K562 (cell line): ENCODE measurements around the gene S100A8. TPM values are rescaled to one million over a fixed set of nuclear protein-coding genes. Genes with fewer than 3 reads are reported as not detected.

Source experiments
- ATAC-seq: fragments of 200-7000 bp; cut with Tn5 transposase; 3 replicates; pipeline ENCODE4 v1.9.1; 2020; ENCODE audit warnings: moderate library complexity
- BruUV-seq: library from RNA; stranded (reverse); fragments of 400-500 nt; replicated peaks from 2 replicates; lab custom pipeline; 2021; lab: Mats Ljungman, UMichigan
- CTCF ChIA-PET: fragments of 300-600 bp; formaldehyde crosslinking; extraction: SDS; loops from one replicate; lab custom pipeline; 2021; ENCODE audit warnings: low intra/inter-chr PET ratio; lab: Yijun Ruan, JAX
- POLR2A ChIA-PET: fragments of 300-600, 350-650 bp; sonication (Branson Sonifier 250); formaldehyde crosslinking; extraction: SDS; loops from one replicate; lab custom pipeline; 2021; ENCODE audit warnings: antibody characterized with exemption, inconsistent platforms; lab: Yijun Ruan, JAX
- DNase-seq, 4 experiments: peaks; one replicate each; pipeline versions ENCODE4 v3.0.0 to v3.0.0-alpha.2; 2011 to 2018; ENCODE audit warnings: low spot score in 3 of 4, mixed read lengths in 3 of 4; ENCODE audit errors: extremely low read depth in 1 of 4
- FAIRE-seq: peaks from 2 replicates; lab custom pipeline; 2011; peaks lifted over from hg19 to GRCh38; lab: Jason Lieb, UNC
- H2AFZ ChIP-seq: 2 replicates; pipeline ENCODE4 v1.6.0; 2011; ENCODE audit warnings: low read depth, low read length, control low read depth, inconsistent platforms
- H3K27ac ChIP-seq: fragments of 200-600 bp; 3 replicates; pipeline ENCODE4 v1.8.0; 2011; ENCODE audit warnings: low read depth, mild to moderate bottlenecking, control low read depth, inconsistent platforms, low read length, moderate library complexity, mixed read lengths; ENCODE audit errors: extremely low read depth
- H3K27me3 ChIP-seq, 2 experiments: fragments of 300-600 bp in 1 of 2; 2 replicates in 1 of 2; 3 replicates in 1 of 2; pipeline versions ENCODE4 v1.6.0 to v1.8.0; 2011; ENCODE audit warnings: inconsistent platforms in 2 of 2, low read length in 2 of 2, mild to moderate bottlenecking in 1 of 2, mixed read lengths in 1 of 2, moderate library complexity in 1 of 2; ENCODE audit not compliant: control insufficient read depth in 2 of 2, insufficient read depth in 2 of 2
- H3K36me3 ChIP-seq: fragments of 300-600 bp; 3 replicates; pipeline ENCODE4 v1.8.0; 2011; ENCODE audit warnings: mild to moderate bottlenecking, low read length, inconsistent platforms; ENCODE audit not compliant: control insufficient read depth, insufficient read depth
- H3K4me1 ChIP-seq, 2 experiments: fragments of 200-600 bp in 1 of 2; replicated peaks in 1 of 2; 2 replicates in 1 of 2; 3 replicates in 1 of 2; pipeline versions ENCODE4 v1.5.1 to v1.8.0; 2011; ENCODE audit warnings: inconsistent platforms in 2 of 2, low read length in 2 of 2, mild to moderate bottlenecking in 1 of 2, mixed read lengths in 1 of 2, moderate library complexity in 1 of 2; ENCODE audit not compliant: control insufficient read depth in 2 of 2, insufficient read depth in 2 of 2
- H3K4me2 ChIP-seq: 2 replicates; pipeline ENCODE4 v1.6.1; 2011; ENCODE audit warnings: low read length, control low read depth, inconsistent platforms, mixed read lengths; ENCODE audit not compliant: insufficient read depth
- H3K4me3 ChIP-seq: fragments of 200-600 bp; sonication (generic), shearing (Covaris generic); 2 replicates; pipeline ENCODE4 v1.5.1; 2016; ENCODE audit warnings: control low read depth, inconsistent platforms
- H3K79me2 ChIP-seq: fragments of 200-600 bp; 3 replicates; pipeline ENCODE4 v1.8.0; 2011; ENCODE audit warnings: low read length, inconsistent platforms; ENCODE audit not compliant: control insufficient read depth, insufficient read depth
- H3K9ac ChIP-seq, 2 experiments: 2 replicates each; pipeline versions ENCODE4 v1.6.0 to v1.6.1; 2011; ENCODE audit warnings: low read depth in 2 of 2, low read length in 2 of 2, control low read depth in 1 of 2, inconsistent platforms in 1 of 2, mild to moderate bottlenecking in 1 of 2, mixed read lengths in 1 of 2; ENCODE audit not compliant: insufficient read depth in 1 of 2
- H3K9me1 ChIP-seq: one replicate; pipeline ENCODE4 v1.6.0; 2011; ENCODE audit warnings: inconsistent platforms, mild to moderate bottlenecking, low read length, moderate library complexity; ENCODE audit not compliant: control insufficient read depth, insufficient read depth
- H3K9me3 ChIP-seq: replicated peaks from 2 replicates; pipeline ENCODE4 v1.5.1; 2011; ENCODE audit warnings: low read depth, low read length, inconsistent platforms; ENCODE audit not compliant: control insufficient read depth, insufficient read depth
- H4K20me1 ChIP-seq: replicated peaks from 2 replicates; pipeline ENCODE4 v1.6.1; 2011; ENCODE audit warnings: low read length, inconsistent platforms, mixed read lengths; ENCODE audit not compliant: control insufficient read depth, insufficient read depth
- CREB1 ChIP-seq, 2 experiments: sonication (generic) in 1 of 2; formaldehyde crosslinking in 1 of 2; IDR thresholded peaks; 2 replicates each; pipeline versions ENCODE4 v1.6.1 to v1.8.0; 2012 to 2022; ENCODE audit warnings: inconsistent platforms in 1 of 2, mild to moderate bottlenecking in 1 of 2, missing genetic modification reagents in 1 of 2, moderate library complexity in 1 of 2
- IRF9 ChIP-seq: fragments of 450-650 bp; IDR thresholded peaks from 2 replicates; pipeline ENCODE4 v1.6.1; 2016; ENCODE audit warnings: missing biosample characterization, missing genetic modification characterization
- NR2C2 ChIP-seq, 2 experiments: fragments of 200-800 bp in 1 of 2; sonication (Bioruptor generic) in 1 of 2; sonication (generic) in 1 of 2; formaldehyde crosslinking in 1 of 2; IDR thresholded peaks; 2 replicates each; pipeline versions ENCODE4 v1.6.1 to v1.8.0; 2016 to 2022; ENCODE audit warnings: mild to moderate bottlenecking in 1 of 2, missing compliant biosample characterization in 1 of 2, missing genetic modification characterization in 1 of 2, missing genetic modification reagents in 1 of 2
- PBX2 ChIP-seq, 2 experiments: IDR thresholded peaks in 1 of 2; conservative IDR thresholded peaks in 1 of 2; 2 replicates each; pipeline ENCODE4 v1.6.1; 2016; ENCODE audit warnings: low read depth in 2 of 2, mild to moderate bottlenecking in 1 of 2, missing compliant biosample characterization in 1 of 2, missing genetic modification characterization in 1 of 2, moderate library complexity in 1 of 2
- TGIF2 ChIP-seq: sonication (generic); formaldehyde crosslinking; IDR thresholded peaks from 2 replicates; pipeline ENCODE4 v1.8.1; 2022; ENCODE audit warnings: mild to moderate bottlenecking, missing genetic modification reagents, moderate library complexity
- THRAP3 ChIP-seq: fragments of 450-650 bp; IDR thresholded peaks from 2 replicates; pipeline ENCODE4 v1.6.1; 2016; ENCODE audit warnings: mild to moderate bottlenecking, inconsistent platforms, borderline replicate concordance
- YY1 ChIP-seq, 3 experiments: IDR thresholded peaks; 2 replicates each; pipeline ENCODE4 v1.6.1; 2011; ENCODE audit warnings: low read length in 2 of 3, mild to moderate bottlenecking in 2 of 3, moderate library complexity in 2 of 3, borderline replicate concordance in 1 of 3, control low read depth in 1 of 3, low read depth in 1 of 3; ENCODE audit not compliant: insufficient read depth in 3 of 3, insufficient replicate concordance in 2 of 3, control insufficient read depth in 1 of 3, insufficient read length in 1 of 3; ENCODE audit errors: extremely low read depth in 1 of 3
- ZNF217 ChIP-seq: sonication (generic); formaldehyde crosslinking; IDR thresholded peaks from 2 replicates; pipeline ENCODE4 v1.8.0; 2022; ENCODE audit warnings: mild to moderate bottlenecking, missing genetic modification reagents
- ZNF263 ChIP-seq: sonication (generic); formaldehyde crosslinking; IDR thresholded peaks from 2 replicates; pipeline ENCODE4 v1.8.0; 2022; ENCODE audit warnings: mild to moderate bottlenecking, missing genetic modification reagents, borderline replicate concordance
- WGBS: fragments of 100-300 bp; shearing (Covaris generic); methylation state at CpG from one replicate; pipeline ENCODE4 v1.1.6; 2016; ENCODE audit warnings: low coverage, mixed read lengths; ENCODE audit not compliant: insufficient coverage; ENCODE audit errors: missing lambda C conversion rate; 5-methylcytosine and 5-hydroxymethylcytosine counted together
- in situ Hi-C: fragments of 300-500 bp; cut with MboI; formaldehyde crosslinking; loops from 4 replicates; pipeline ENCODE4 v1.15.0; 2018; ENCODE audit warnings: inconsistent platforms, mixed read lengths
- intact Hi-C: fragments of 100-400 bp; cut with micrococcal nuclease; formaldehyde crosslinking; loops from 2 replicates; pipeline ENCODE4 v1.14.2; 2022
- polyA plus RNA-seq, 8 experiments: library from polyadenylated mRNA; depleted of rRNA in 4 of 8; stranded (reverse) in 5 of 8; unstranded in 3 of 8; fragments of >200 nt; fragmentation: Nextera tagmentation in 2 of 8; fragmentation: Illumina TruSeq in 1 of 8; extraction: Ambion mirVana in 2 of 8; extraction: Trizol in 1 of 8; gene quantifications; 2 replicates each; pipeline versions ENCODE4 v1.2.1 to v1.2.3, GENCODE V29; 2011 to 2014; ENCODE audit warnings: inconsistent platforms in 1 of 8, missing spikeins in 1 of 8
- total RNA-seq, 7 experiments: library from RNA; depleted of rRNA in 6 of 7; stranded (reverse); fragments of >200 nt in 6 of 7; fragmentation: Illumina TruSeq in 2 of 7; extraction: Trizol in 2 of 7; gene quantifications; 2 replicates each; pipeline versions ENCODE4 v1.2.1 to v1.2.3, GENCODE V29; 2011 to 2021; ENCODE audit warnings: low replicate concordance in 1 of 7

The S100A8 gene
- total and polyA plus RNA-seq, 9 of the 15 experiments (the other 6 are each of a cell fraction or from before 2014, with no cell fraction given): 0.15 to 0.60 TPM; not detected in 7

GRCh38 chr1:153426809-153427208 lies 35.9 kb upstream of the S100A8 start:
- Histone ChIP-seq H3K9me3 (no peaks in the 10 kb centered on the region), H3K4me2 (no peak overlapping the region), H3K27ac (no peak overlapping the region), H3K79me2 (no peaks in the 10 kb centered on the region), H3K4me1 (peaks cover 8 to 18% of the 10 kb centered on the region in 2 experiments; a peak in 4 of 5 replicates), H3K4me3 (no peak overlapping the region), H2AFZ (no peak overlapping the region), H3K9me1 (no peaks in the 10 kb centered on the region), H3K9ac (no peak overlapping the region), H3K36me3 (no peaks in the 10 kb centered on the region)
- ChIA-PET POLR2A (no interaction called here), CTCF (no interaction called here)
- BruUV-seq: no TSS peak
- intact Hi-C loops: no loop called here
- DNase-seq: no peak
- no peak for FAIRE-seq
- TF ChIP-seq ZNF263 (CRISPR knock-in tag): no peak
- TF ChIP-seq PBX2 (CRISPR knock-in tag; IDR thresholded peaks at IDR 0.05; ENCODE audit: low read depth): no peak
- TF ChIP-seq PBX2 (tag; conservative IDR thresholded peaks at IDR 0.05; ENCODE audit: low read depth): no peak
- TF ChIP-seq CREB1 (IDR thresholded peaks at IDR 0.05): no peak
- no peak for TF ChIP-seq CREB1 (CRISPR knock-in tag; IDR thresholded peaks at IDR 0.05)
- no peak for TF ChIP-seq IRF9 (tag)
- no peak for TF ChIP-seq NR2C2 (CRISPR knock-in tag; IDR thresholded peaks at IDR 0.05)
- no peak for TF ChIP-seq NR2C2 (tag; IDR thresholded peaks at IDR 0.05)
- TF ChIP-seq THRAP3: no peak
- TF ChIP-seq TGIF2 (CRISPR knock-in tag): no peak
- TF ChIP-seq ZNF217 (CRISPR knock-in tag): no peak
- TF ChIP-seq YY1 (IDR thresholded peaks at IDR 0.05; ENCODE audit: borderline replicate concordance in 1 of 3, control insufficient read depth in 1 of 3, extremely low read depth in 1 of 3, insufficient read depth in 3 of 3, insufficient read length in 1 of 3, insufficient replicate concordance in 2 of 3, low read depth in 1 of 3, low read length in 2 of 3): no peak
- TF ChIP-seq, all 486 proteins: peak for 0
- 0% methylated on average over 1 of the region's 1 CpG for WGBS
- in situ Hi-C loops: no loop called here
- Histone ChIP-seq H3K27me3 (peaks cover 0 to 6% of the 10 kb centered on the region in 2 experiments; a peak in 3 of 5 replicates), H4K20me1 (0 out of 2 replicates have a peak, but pooled peaks cover 4% of the 10 kb centered on the region)
- no peak for ATAC-seq
